ENCODE data around the gene CNGA1. TPM values are rescaled to one million over a fixed set of nuclear protein-coding genes. Genes with fewer than 3 reads are reported as not detected.

The CNGA1 gene
- total and polyA plus RNA-seq, 2 donors (not counting 3 experiments of a cell fraction or from before 2014, with no cell fraction given), result not detected

- H3K4me3 ChIP-seq (replicated peaks in 1 of 3; ENCODE audit: insufficient read depth in 1 of 3, low read depth in 1 of 3, low read length in 3 of 3), result no peak overlapping the region
- intact Hi-C loops (cut with micrococcal nuclease), result no loop called here
- no peaks in the 10 kb centered on the region for H3K9me1 ChIP-seq (replicated peaks; ENCODE audit: control insufficient read depth, extremely low read depth, insufficient read depth, low read length)
- no peak overlapping the region for H3K9ac ChIP-seq (replicated peaks; ENCODE audit: extremely low read depth, insufficient read depth, low read length)
- TF ChIP-seq FOS (IDR thresholded peaks at IDR 0.05; ENCODE audit: borderline replicate concordance, insufficient read depth, low read length) (no peak), JUN (IDR thresholded peaks at IDR 0.05; ENCODE audit: borderline replicate concordance, insufficient read depth, insufficient read length, low read depth) (no peak), GATA2 (IDR thresholded peaks at IDR 0.05; ENCODE audit: insufficient read depth, insufficient read length, low read depth, low read length) (no peak), POLR2AphosphoS5 (IDR thresholded peaks at IDR 0.05; ENCODE audit: insufficient read depth, low read depth, low read length) (no peak), MYC (IDR thresholded peaks at IDR 0.05; ENCODE audit: low read depth, low read length) (no peak), MAX (IDR thresholded peaks at IDR 0.05; ENCODE audit: insufficient read depth, insufficient read length) (no peak), EZH2 (IDR thresholded peaks at IDR 0.05; ENCODE audit: borderline replicate concordance, low read depth, low read length, severe bottlenecking) (no peak), POLR2A (IDR thresholded peaks at IDR 0.05; ENCODE audit: low read depth, low read length) (no peak)
- TF ChIP-seq, protein P1, sequence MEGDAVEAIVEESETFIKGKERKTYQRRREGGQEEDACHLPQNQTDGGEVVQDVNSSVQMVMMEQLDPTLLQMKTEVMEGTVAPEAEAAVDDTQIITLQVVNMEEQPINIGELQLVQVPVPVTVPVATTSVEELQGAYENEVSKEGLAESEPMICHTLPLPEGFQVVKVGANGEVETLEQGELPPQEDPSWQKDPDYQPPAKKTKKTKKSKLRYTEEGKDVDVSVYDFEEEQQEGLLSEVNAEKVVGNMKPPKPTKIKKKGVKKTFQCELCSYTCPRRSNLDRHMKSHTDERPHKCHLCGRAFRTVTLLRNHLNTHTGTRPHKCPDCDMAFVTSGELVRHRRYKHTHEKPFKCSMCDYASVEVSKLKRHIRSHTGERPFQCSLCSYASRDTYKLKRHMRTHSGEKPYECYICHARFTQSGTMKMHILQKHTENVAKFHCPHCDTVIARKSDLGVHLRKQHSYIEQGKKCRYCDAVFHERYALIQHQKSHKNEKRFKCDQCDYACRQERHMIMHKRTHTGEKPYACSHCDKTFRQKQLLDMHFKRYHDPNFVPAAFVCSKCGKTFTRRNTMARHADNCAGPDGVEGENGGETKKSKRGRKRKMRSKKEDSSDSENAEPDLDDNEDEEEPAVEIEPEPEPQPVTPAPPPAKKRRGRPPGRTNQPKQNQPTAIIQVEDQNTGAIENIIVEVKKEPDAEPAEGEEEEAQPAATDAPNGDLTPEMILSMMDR (IDR thresholded peaks at IDR 0.05; ENCODE audit: extremely low read depth in 1 of 2, insufficient read depth in 1 of 2, low read depth in 1 of 2, low read length in 2 of 2), result no peak
- H3K27me3 ChIP-seq (ENCODE audit: control insufficient read depth in 2 of 2, insufficient read depth in 2 of 2, low read length in 2 of 2), result peaks cover 3 to 13% of the 10 kb centered on the region in 2 experiments
- no peak overlapping the region for H3K4me2 ChIP-seq (ENCODE audit: insufficient read depth, low read length)
- no peak overlapping the region for H2AFZ ChIP-seq (ENCODE audit: low read depth, low read length)
- H3K27ac ChIP-seq (ENCODE audit: insufficient read depth, low read depth, low read length), result no peak overlapping the region
- dilution Hi-C loops (cut with MboI; ENCODE audit: extremely low pct_ligation_motif_present, low sequenced_read_pairs), result no loop called here
- no peaks in the 10 kb centered on the region for H4K20me1 ChIP-seq (replicated peaks; ENCODE audit: control insufficient read depth, extremely low read depth, insufficient read depth, low read length)
- no peak for DNase-seq (ENCODE audit: low read depth, low spot score)
- no peaks in the 10 kb centered on the region for H3K79me2 ChIP-seq (ENCODE audit: control insufficient read depth, insufficient read depth, low read length)
- BruUV-seq (replicated peaks), result no TSS peak
- ChIA-PET CTCF (interaction anchor here (1.1 to 1.6 kb wide), 4 partner anchors 10 to 111 kb away, joined by 3 to 9 read pairs (median 4); no protein-coding TSS in a partner anchor), POLR2A (no interaction called here)
- FAIRE-seq, result no peak
- no peaks in the 10 kb centered on the region for H3K9me3 ChIP-seq (replicated peaks; ENCODE audit: control insufficient read depth, insufficient read depth, low read length)
- no peaks in the 10 kb centered on the region for H3K4me1 ChIP-seq (ENCODE audit: control insufficient read depth, extremely low read depth, insufficient read depth, low read length)
- H3K36me3 ChIP-seq (ENCODE audit: control insufficient read depth in 2 of 2, extremely low read depth in 1 of 2, insufficient read depth in 2 of 2, low read length in 2 of 2), result no peaks in the 10 kb centered on the region
These were observed 27.8 kb upstream of the CNGA1 start for GRCh38 chr4:48044298-48044697.
